Stimulated activated CD4-positive, alpha-beta T cell treated with anti-CD3 and anti-CD28 coated beads, Interleukin-1b, Interleukin-23, amount 100 ng/mL, for 24 hours (primary cell): ENCODE measurements around the gene FAM186B.

Experiments used
- DNase-seq, 4 experiments: peaks; one replicate each; pipeline ENCODE4 v3.0.0-alpha.2; 2020; ENCODE audit warnings: low read depth in 4 of 4, low spot score in 1 of 4

FAM186B gene

GRCh38 chr12:49577589-49578315 lies 27.7 kb downstream of the FAM186B start:
- DNase-seq = no peak

- no peak for DNase-seq
Observed at GRCh38 chr12:49568442-49569162, 36.8 kb downstream of the FAM186B start.

DNA sequence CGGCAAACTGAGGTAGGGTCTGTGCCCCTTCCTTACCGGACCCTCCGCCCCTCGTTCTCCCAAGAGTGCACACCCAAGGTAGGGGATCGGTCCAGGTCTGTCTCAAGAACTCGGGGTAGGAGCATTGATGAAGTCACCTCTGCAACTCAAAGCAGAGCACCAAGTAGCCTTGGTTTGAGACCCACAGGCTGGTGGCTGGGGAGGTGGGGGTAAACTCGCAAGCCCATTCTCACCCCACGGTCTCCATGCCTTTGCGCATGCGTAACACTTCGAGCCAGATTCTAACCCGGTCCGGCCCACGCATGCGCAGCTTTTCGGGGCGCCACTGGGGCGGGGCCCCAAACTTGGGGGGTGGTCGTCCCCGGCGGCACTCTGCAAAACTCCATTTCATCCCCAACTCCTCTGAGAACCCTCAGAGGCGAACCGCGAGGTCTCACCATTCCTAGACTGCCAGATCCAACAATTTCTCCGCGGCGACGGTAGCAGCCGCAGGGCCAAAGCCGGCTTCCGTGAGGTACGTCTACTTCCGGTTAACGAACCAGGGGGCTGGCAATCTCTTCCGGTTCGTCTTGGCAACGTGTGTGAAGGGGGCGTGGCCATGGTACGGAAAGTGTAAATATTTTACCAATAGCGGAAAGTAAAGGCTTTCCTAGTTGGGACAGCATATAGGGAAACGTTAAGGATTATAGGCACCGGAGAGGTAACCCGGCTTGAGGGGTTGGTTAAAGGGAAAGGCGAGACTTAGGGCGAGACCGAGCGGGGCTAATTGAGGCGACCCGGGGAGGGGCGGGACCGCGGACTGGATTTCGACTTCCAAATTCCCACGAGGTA lies 37.6 kb downstream of the FAM186B start, which contains the start of gene MCRS1:
MCRS1 (minus strand) TSS at position 532 of the 831 bp plus-strand sequence. CDS start 1,411 bp downstream, outside the sequence.
- peak; percentile 81 to 85 (median 84) for DNase-seq

- DNase-seq = no peak
Observed at GRCh38 chr12:49567302-49567610, 38.2 kb downstream of the FAM186B start.

DNA sequence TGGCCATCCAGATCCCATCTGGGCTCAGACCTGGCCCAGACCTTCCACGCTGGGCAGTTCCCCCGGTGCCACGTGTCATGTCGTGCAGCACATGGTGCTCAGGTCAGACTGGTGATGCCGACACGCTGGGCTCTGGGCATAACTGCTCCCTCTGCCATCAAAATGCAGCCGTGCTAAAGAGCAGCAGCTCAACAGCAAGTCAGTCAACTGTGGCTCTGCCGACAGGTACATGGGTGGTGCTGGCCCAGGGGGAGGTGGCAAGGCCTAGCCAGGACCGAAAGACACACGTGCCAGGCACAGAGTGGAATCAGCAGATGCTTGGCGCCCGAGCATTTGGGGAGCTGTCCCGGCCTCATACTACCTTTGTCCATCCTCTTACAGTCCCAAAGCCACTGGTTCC lies 39.1 kb downstream of the FAM186B start:
- no peak for DNase-seq

DNA sequence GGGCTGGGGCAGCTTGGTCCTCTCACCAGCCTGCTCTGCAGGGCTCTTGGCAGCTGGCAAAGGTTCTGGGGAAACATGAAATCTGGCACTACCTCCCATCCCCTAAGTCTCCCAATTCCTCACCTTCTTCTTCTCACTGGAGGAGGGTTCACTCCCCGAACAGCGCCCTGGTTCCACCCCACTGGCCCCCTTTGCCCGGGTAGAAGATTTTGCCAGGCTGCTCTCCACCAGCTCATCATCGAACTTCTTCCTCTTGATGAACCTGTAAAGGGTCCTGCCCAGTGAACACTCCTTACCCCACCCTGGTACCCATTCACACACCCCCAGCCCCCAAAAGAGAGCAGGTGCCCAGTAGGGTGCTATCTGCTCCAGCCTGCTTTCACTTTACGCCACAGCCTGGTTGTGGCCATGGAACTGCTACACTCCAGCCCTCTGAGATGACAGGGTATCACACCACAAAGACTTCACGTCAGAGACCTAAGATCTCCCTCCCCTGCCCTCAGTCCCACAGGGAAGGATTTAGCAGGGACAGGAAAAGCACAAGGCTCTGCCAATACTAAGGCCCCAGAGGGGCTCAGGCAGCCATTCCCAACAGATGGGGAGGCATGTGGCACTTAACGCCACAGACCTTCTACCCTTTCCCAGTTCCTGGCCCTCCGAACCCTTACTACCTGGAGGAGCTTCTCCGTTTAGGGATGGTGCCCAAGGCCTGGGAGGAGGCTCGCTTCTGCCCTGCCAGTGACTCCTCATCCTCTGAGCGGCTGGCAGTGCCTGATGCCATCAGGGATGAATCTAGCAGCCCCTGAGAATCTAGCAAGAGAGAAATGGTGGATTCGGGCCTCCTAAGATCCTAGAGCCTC lies 39.8 kb downstream of the FAM186B start:
- no peak for DNase-seq

DNA sequence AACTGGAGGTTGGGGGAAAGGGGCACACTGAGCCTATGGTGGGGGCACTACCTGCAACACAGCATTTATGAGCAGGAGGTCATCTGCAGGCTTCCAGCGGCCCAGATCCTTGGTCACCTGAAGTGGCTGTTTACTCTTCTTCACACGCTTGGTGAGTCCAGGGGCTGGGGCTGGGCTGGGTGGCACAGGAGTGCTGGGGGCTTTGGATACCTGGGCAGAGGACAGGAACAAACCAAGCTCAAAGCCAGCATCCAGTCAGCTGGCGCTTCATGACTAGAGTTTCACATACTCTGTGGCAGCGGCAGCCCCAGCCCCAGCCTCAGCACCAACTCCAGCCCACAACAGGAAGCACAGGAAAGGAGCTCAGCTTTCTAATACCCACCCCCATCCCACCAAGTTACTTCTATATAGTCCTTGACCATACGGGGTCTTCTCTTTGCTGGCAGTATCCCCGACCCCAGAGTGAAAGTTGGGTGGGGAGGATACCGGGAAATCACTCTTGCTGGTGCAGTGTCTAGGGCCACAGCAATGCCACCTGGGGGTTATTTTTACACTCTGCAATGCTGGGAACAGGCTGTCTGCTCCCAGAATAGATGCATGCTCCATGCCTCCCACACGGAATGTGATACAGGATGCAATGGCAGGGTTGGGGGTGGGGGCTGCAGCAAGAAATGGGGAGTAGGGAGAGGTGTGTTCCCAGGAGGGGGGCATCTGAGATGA lies 40.6 kb downstream of the FAM186B start:
- DNase-seq = no peak

DNA sequence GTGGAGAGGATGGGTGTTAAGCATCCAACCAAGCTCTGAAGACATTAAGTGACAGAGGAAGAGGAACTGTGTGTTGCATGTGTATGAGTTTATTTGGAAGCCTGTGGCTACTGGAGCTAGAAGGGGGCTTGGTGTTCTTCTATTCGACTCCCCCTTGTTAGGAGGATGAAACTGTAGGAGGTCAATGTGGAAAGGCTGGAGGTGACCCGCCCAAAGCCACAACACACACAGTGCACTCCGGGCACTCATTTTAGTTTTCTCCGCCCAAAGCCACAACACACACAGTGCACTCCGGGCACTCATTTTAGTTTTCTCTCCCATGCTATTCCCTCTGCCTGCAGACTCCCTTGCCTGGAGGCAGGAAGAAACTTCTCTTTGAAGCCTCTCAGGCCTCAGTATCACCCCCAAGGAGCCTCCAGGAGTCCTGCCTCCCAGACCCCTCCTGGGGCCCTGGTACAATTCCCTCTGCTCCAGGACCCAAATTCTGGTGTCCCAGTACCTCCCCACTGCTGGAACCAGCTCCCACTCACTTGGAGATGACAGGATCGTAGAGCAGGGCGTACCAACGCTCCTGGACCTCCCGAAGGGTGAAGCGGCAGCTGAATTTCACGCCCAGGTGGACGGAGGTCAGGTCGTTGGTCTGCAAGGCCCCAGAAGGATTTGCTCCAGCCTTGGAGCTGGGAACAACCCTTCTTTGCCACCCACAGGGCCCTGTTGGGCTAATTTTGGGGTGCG lies 41.3 kb downstream of the FAM186B start:
- no peak for DNase-seq

GRCh38 chr12:49562831-49563230 lies 42.6 kb downstream of the FAM186B start:
- DNase-seq = no peak

DNA sequence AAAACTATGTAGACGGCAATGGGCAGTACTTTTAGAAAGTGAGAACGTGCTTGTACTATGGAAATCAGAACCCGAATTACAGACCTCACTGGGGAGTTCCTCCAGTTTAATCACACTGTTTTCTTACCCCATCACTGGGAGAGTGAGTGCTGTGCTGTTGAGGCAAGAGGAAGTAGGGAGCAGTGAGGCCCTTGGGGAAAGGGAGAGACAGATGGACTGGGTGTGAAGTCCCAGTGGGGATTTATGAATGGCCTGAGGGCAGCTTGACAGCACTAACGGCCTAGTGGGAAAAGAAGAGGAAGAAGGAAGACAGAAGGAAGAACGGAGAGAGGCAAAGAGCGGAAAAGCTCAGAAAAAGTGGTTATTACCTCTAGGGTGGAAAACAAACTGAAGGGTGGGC lies 43.2 kb downstream of the FAM186B start:
- DNase-seq = no peak

DNA sequence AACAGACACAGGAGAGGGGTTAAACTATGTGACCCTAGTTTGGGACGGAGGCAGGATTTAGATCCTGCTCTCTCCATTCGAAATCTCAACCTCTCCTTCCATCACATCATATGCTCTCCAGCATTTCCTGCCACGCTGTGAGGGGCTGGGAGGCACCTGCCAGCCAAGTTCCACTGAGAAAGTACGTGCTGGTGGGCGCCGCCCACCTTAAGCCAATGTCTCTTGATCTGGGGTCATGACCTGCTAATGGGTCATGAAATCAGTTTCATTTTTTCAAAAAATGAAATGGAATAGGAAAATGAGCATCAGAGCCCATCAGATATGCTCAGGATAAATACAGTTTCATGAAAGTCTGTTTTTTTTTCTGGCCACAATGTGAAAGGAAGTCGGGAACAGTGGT lies 44.7 kb downstream of the FAM186B start:
- DNase-seq = no peak

DNA sequence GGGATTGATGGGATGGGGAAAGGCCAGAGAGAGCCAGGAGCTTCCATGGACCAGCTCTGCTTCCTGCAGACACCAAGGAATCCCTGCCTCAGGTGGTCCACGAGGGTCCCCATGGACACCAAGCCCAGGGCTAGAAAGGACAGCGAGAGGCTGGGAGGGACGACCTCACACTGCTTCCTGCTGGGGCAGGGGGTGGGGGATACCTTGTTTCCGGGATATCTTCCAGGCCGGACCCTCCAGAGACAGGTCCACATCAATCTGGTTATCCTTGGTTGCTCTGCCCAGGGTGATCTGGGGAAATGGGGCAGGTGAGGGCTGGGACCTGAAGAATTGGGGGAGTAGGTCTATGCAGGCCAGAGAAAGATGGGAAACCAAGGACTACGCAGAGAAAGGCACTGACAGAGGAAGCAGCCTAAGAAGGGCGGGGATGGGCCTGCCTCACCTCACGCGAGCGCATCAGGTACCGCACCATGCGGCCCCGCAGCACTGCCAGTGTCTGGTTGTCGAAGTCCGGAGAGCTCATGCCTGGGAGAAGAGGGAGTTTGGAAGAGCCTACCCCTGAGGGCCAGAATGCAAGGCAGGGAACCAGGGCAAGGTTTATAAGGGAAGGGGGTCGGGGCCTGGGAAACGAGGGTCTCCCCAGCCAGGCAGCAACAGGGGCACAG lies 46.3 kb downstream of the FAM186B start:
- DNase-seq = no peak

GRCh38 chr12:49558526-49558925 lies 46.9 kb downstream of the FAM186B start:
- DNase-seq = no peak

DNA sequence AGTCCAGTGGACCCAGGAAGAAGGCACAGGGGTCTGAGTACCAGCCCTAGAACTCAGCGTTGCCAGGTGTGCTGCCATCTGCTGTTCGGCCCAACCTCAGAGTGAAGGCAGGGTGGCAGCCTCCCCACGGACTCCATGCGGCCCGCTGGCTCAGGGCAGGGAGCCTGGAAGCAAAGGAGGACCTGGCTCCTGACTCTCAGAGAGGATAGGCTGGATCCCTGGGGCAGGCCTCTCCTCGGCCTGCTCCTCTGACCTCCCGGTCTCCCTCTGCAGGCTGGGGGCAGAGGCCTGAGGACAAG lies 47.6 kb downstream of the FAM186B start:
- DNase-seq = no peak

DNA sequence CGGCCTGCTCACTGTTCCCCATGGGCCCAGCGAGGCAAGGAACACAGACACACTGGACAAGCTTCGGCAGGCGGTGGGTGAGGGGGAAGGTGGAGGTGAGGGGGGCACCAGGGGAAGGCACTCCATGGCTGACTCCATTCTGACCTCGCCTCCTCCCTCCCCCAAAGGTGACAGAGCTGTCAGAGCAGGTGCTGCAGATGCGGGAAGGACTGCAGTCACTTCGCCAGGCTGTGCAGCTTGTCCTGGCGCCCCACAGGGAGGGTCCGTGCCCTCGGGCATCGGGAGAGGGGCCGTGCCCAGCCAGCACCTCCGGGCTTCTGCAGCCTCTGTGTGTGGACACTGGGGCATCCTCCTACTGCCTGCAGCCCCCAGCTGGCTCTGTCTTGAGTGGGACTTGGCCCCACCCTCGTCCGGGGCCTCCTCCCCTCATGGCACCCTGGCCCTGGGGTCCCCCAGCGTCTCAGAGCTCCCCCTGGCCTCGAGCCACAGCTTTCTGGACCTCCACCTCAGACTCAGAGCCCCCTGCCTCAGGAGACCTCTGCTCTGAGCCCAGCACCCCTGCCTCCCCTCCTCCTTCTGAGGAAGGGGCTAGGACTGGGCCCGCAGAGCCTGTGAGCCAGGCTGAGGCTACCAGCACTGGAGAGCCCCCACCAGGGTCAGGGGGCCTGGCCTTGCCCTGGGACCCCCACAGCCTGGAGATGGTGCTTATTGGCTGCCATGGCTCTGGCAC lies 48.1 kb downstream of the FAM186B start:
- DNase-seq = no peak

- DNase-seq = no peak
Observed at GRCh38 chr12:49556391-49557186, 48.9 kb downstream of the FAM186B start.

DNA sequence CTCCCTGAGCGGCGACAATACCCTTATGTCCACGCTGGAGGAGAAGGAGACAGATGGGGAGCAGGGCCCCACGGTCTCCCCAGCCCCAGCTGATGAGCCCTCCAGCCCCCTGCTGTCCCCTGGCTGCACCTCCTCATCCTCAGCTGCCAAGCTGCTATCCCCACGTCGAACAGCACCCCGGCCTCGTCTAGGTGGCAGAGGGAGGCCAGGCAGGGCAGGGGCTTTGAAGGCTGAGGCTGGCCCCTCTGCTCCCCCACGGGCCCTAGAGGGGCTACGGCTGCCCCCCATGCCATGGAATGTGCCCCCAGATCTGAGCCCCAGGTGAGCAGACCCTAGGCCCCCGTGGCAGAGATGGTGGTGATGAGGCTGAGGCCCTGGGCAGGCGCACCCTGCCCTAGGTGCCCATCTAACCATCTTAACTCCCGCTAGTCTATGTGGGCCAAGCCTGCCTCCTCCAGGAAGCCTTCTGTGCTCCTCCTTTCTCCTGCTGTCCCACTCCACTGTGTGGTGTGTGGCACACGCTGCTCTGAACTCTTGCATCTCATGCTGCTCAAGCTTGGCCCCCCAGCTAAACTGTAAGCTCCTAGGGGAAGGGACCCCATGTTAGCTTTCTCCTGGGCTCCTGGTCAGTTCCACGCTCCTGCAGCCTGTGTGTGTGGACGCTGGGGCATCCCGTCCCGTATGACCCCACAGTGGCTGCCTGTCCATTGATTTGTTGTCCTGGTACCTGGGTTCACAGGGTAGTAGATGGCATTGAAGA lies 49.6 kb downstream of the FAM186B start:
- DNase-seq = no peak
